DND-41 (cell line): Measurements from ENCODE around the gene BLOC1S2.

ENCODE experiments used
- CTCF ChIP-seq: IDR thresholded peaks from 2 replicates; pipeline ENCODE4 v1.5.1; 2012; ENCODE audit warnings: borderline replicate concordance, low read length, moderate library complexity, mild to moderate bottlenecking; ENCODE audit not compliant: poor library complexity, severe bottlenecking; ENCODE audit errors: extremely low read depth
- EZH2 ChIP-seq: IDR thresholded peaks from 3 replicates; pipeline ENCODE4 v1.6.1; 2012; ENCODE audit warnings: borderline replicate concordance, low read depth, mild to moderate bottlenecking, moderate library complexity, low read length, inconsistent platforms; ENCODE audit not compliant: severe bottlenecking

- TF ChIP-seq CTCF, result no peak
- TF ChIP-seq EZH2, result no peak
Observed at GRCh38 chr10:100327007-100327717, 40.7 kb upstream of the BLOC1S2 start.
